Hepatocyte (in vitro differentiated cells): ENCODE results near the gene CCNO.

ENCODE experiments used
- EZH2 ChIP-seq: fragments of 200-600 bp; sonication (generic); IDR thresholded peaks from 2 replicates; pipeline ENCODE4 v1.6.1; 2016; ENCODE audit warnings: antibody characterized with exemption, mild to moderate bottlenecking, borderline replicate concordance
- EZH2phosphoT487 ChIP-seq: fragments of 200-600 bp; sonication (generic); IDR thresholded peaks from one replicate; pipeline ENCODE4 v1.6.1; 2018; ENCODE audit warnings: antibody characterized with exemption, mild to moderate bottlenecking, low read depth, moderate library complexity; ENCODE audit not compliant: unreplicated experiment, severe bottlenecking
- TF ChIP-seq, protein P1 (sequence below): fragments of 200-600 bp; sonication (generic); IDR thresholded peaks from 2 replicates; pipeline ENCODE4 v1.5.1; 2016; ENCODE audit warnings: antibody characterized with exemption, mild to moderate bottlenecking; ENCODE audit not compliant: poor library complexity

DNA sequence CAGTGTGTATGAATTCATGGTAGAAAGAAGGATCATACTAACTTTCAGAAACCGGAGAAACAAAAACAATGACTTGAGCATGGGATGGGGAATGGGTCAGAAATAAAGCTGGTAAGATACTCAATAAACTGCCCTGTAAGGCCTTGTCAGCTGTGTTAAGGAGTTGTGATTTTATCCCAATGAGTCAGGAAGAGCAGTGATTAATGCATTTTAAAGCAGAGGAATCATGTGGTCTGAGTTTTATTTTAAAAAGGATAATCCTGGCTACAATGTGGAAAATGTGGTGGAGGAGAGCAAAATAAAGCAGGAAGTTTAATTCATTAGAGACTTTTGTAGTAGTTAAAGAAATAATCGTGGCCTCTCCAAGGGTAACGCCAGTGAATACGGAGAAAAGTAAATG, 45.4 kb upstream of the CCNO start:
- TF ChIP-seq, protein P1, sequence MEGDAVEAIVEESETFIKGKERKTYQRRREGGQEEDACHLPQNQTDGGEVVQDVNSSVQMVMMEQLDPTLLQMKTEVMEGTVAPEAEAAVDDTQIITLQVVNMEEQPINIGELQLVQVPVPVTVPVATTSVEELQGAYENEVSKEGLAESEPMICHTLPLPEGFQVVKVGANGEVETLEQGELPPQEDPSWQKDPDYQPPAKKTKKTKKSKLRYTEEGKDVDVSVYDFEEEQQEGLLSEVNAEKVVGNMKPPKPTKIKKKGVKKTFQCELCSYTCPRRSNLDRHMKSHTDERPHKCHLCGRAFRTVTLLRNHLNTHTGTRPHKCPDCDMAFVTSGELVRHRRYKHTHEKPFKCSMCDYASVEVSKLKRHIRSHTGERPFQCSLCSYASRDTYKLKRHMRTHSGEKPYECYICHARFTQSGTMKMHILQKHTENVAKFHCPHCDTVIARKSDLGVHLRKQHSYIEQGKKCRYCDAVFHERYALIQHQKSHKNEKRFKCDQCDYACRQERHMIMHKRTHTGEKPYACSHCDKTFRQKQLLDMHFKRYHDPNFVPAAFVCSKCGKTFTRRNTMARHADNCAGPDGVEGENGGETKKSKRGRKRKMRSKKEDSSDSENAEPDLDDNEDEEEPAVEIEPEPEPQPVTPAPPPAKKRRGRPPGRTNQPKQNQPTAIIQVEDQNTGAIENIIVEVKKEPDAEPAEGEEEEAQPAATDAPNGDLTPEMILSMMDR = no peak
- TF ChIP-seq EZH2 = no peak
- TF ChIP-seq EZH2phosphoT487 = no peak
